ENCODE data around the gene VEGFC. TPM values are rescaled to one million over a fixed set of nuclear protein-coding genes. Genes with fewer than 3 reads are reported as not detected.

The VEGFC gene
- total RNA-seq, 4 donors from 2014 or later, result 34.4 to 58.7 (median 43.0) TPM

DNA sequence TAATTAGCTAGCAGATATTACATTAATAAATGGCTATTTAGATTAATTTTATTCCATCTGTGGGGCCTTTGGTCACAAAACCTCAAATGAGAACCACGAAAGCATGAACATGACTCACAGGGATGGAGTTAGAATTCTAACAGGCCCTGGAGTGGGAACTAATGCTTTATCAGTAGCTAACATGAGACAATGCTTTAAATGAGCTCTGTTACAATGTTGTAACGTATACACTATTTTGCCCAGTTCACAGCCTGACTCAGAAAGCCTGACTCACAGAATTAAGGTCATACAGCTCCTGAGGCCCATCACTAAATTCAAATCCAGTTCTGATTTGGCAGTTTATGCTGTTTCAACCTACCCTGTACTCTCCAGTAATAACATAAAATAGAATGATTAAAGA, 23.2 kb downstream of the VEGFC start:
- intact Hi-C loops (cut with DNase I), result no loop called here

GRCh38 chr4:176767183-176767582, 25.5 kb downstream of the VEGFC start:
- H3K9me3 ChIP-seq, result no peaks in the 10 kb centered on the region
- H3K36me3 ChIP-seq, result no peaks in the 10 kb centered on the region
- no peaks in the 10 kb centered on the region for H3K27me3 ChIP-seq
- peaks cover 10 to 15% of the 10 kb centered on the region in 2 donors for H3K4me1 ChIP-seq
- H3K27ac ChIP-seq, result no peak overlapping the region
- intact Hi-C loops (cut with DNase I), result no loop called here
- no peak overlapping the region for H3K4me3 ChIP-seq (replicated peaks in 1 of 3)
- TF ChIP-seq POLR2A (IDR thresholded peaks at IDR 0.05) (no peak), CTCF (IDR thresholded peaks at IDR 0.05) (no peak)
- no peak for DNase-seq
- WGBS, 2 donors, result 94 to 100% methylated on average over 1 of the region's 1 CpG

More for the DNA sequence above, 23.2 kb downstream of the VEGFC start:
- WGBS, 2 donors, result 82 to 88% methylated on average over 2 of the region's 2 CpGs
- DNase-seq, result no peak
- TF ChIP-seq POLR2A (IDR thresholded peaks at IDR 0.05) (no peak), CTCF (IDR thresholded peaks at IDR 0.05) (no peak)
- H3K36me3 ChIP-seq, result no peaks in the 10 kb centered on the region
- no peak overlapping the region for H3K27ac ChIP-seq
- H3K9me3 ChIP-seq, result no peaks in the 10 kb centered on the region
- H3K4me3 ChIP-seq (replicated peaks in 1 of 3), result no peak overlapping the region
- no peaks in the 10 kb centered on the region for H3K27me3 ChIP-seq
- peaks cover 5 to 8% of the 10 kb centered on the region in 2 donors for H3K4me1 ChIP-seq

- no peak for TF ChIP-seq POLR2A (IDR thresholded peaks at IDR 0.05)
- TF ChIP-seq CTCF (IDR thresholded peaks at IDR 0.05), result no peak
- no peak for DNase-seq
- Histone ChIP-seq H3K27ac (no peak overlapping the region), H3K4me3 (replicated peaks in 1 of 3) (no peak overlapping the region), H3K36me3 (no peaks in the 10 kb centered on the region), H3K27me3 (no peaks in the 10 kb centered on the region), H3K4me1 (peaks cover 5 to 10% of the 10 kb centered on the region in 2 donors), H3K9me3 (no peaks in the 10 kb centered on the region)
- WGBS, 2 donors, result 63 to 75% methylated on average over 3 of the region's 3 CpGs
- intact Hi-C loops (cut with DNase I), result no loop called here
Observed at GRCh38 chr4:176762661-176763308, 29.9 kb downstream of the VEGFC start.

- H3K27me3 ChIP-seq, result no peaks in the 10 kb centered on the region
- 91 to 98% methylated on average over 3 of the region's 3 CpGs for WGBS, 2 donors
Observed at GRCh38 chr4:176761872-176762271, 30.9 kb downstream of the VEGFC start.

More at GRCh38 chr4:176761872-176762271, 30.9 kb downstream of the VEGFC start:
- no peak for TF ChIP-seq POLR2A (IDR thresholded peaks at IDR 0.05)
- TF ChIP-seq CTCF (IDR thresholded peaks at IDR 0.05), result no peak
- DNase-seq, result no peak
- no peak overlapping the region for H3K4me3 ChIP-seq (replicated peaks in 1 of 3)
- H3K36me3 ChIP-seq, result no peaks in the 10 kb centered on the region
- H3K4me1 ChIP-seq, result peaks cover 5 to 10% of the 10 kb centered on the region in 2 donors
- no peaks in the 10 kb centered on the region for H3K9me3 ChIP-seq
- no peak overlapping the region for H3K27ac ChIP-seq
- intact Hi-C loops (cut with DNase I), result no loop called here
